GM18499 (cell line): ENCODE measurements around the gene ECSIT.
"Not testable (repeated sequence)": the region's sequence is repeated elsewhere in the genome, so short reads cannot be mapped to it uniquely, and the experiment has no call there.

ENCODE experiments used
- ATAC-seq: cut with Tn5 transposase; IDR thresholded peaks from one replicate; pipeline ENCODE4 v1.9.1; 2021; ENCODE audit warnings: moderate number of reproducible peaks; ENCODE audit not compliant: insufficient read depth, unreplicated experiment

The ECSIT gene

GRCh38 chr19:11528551-11529341, at the start of gene ECSIT:
Gene ECSIT, minus strand, starts transcription at chr19:11529134. Its CDS starts 9,964 bp downstream, at chr19:11519170.
- no peak for ATAC-seq

- no peak for ATAC-seq
Observed at GRCh38 chr19:11577451-11578257, 48.7 kb upstream of the ECSIT start, which contains the start of gene ACP5. Gene ACP5, minus strand, starts transcription at chr19:11577645. Its CDS starts 328 bp downstream, at chr19:11577317.

GRCh38 chr19:11576227-11576626, 47.3 kb upstream of the ECSIT start:
- no peak for ATAC-seq

GRCh38 chr19:11574689-11575088, 45.8 kb upstream of the ECSIT start:
- no peak for ATAC-seq

- not testable (repeated sequence) for ATAC-seq
Observed at GRCh38 chr19:11573763-11574162, 44.8 kb upstream of the ECSIT start.

GRCh38 chr19:11573354-11573753, 44.4 kb upstream of the ECSIT start:
- ATAC-seq = not testable (repeated sequence)

GRCh38 chr19:11570039-11570462, 41.1 kb upstream of the ECSIT start:
- ATAC-seq = no peak

GRCh38 chr19:11566164-11566563, 37.2 kb upstream of the ECSIT start:
- ATAC-seq = no peak

GRCh38 chr19:11565649-11565980, 36.7 kb upstream of the ECSIT start:
- not testable (repeated sequence) for ATAC-seq

- ATAC-seq = not testable (repeated sequence)
Observed at GRCh38 chr19:11564082-11564807, 35.3 kb upstream of the ECSIT start.

GRCh38 chr19:11563532-11563931, 34.6 kb upstream of the ECSIT start:
- ATAC-seq = no peak

GRCh38 chr19:11560404-11561051, 31.6 kb upstream of the ECSIT start:
- peak; percentile 37 for ATAC-seq

GRCh38 chr19:11558881-11559828, 30.2 kb upstream of the ECSIT start, which contains the start of gene ELOF1:
Gene ELOF1, minus strand, starts transcription at chr19:11559230. Its CDS starts 4,883 bp downstream, at chr19:11554347.
- peak; percentile 40 for ATAC-seq

- no peak for ATAC-seq
Observed at GRCh38 chr19:11556634-11557420, 27.9 kb upstream of the ECSIT start.

GRCh38 chr19:11555246-11555645, 26.3 kb upstream of the ECSIT start:
- no peak for ATAC-seq

GRCh38 chr19:11554160-11554559, 25.2 kb upstream of the ECSIT start:
- no peak for ATAC-seq

GRCh38 chr19:11552666-11553372, 23.9 kb upstream of the ECSIT start:
- ATAC-seq = no peak
